Measurements from ENCODE around the gene FBXL16.

Gene FBXL16

GRCh38 chr16:721765-722540 is 16.4 kb upstream of the FBXL16 start (continued):
- no peak for TF ChIP-seq TSHZ1 (tag by site-specific recombination; IDR thresholded peaks at IDR 0.05; ENCODE audit: borderline replicate concordance)
- TF ChIP-seq IKZF3 (tag by site-specific recombination; IDR thresholded peaks at IDR 0.05), result no peak
- peak; percentile 49; the same call in 1 of the 2 replicates for TF ChIP-seq GLIS1 (tag by site-specific recombination; IDR thresholded peaks at IDR 0.05)
- TF ChIP-seq ZNF221 (tag by site-specific recombination; IDR thresholded peaks at IDR 0.05; ENCODE audit: borderline replicate concordance), result no peak
- TF ChIP-seq ZNF626 (tag by site-specific recombination; IDR thresholded peaks at IDR 0.05), result no peak
- no peak for TF ChIP-seq ZNF623 (tag by site-specific recombination; IDR thresholded peaks at IDR 0.05)
- TF ChIP-seq ZNF202 (tag by site-specific recombination; IDR thresholded peaks at IDR 0.05; ENCODE audit: borderline replicate concordance), result no peak
- peak; percentile 75 for TF ChIP-seq PATZ1 (tag by site-specific recombination; IDR thresholded peaks at IDR 0.05)
- TF ChIP-seq ZNF600 (tag by site-specific recombination; IDR thresholded peaks at IDR 0.05), result no peak
- TF ChIP-seq ZNF23 (tag by site-specific recombination; IDR thresholded peaks at IDR 0.05; ENCODE audit: borderline replicate concordance), result no peak
- TF ChIP-seq ZSCAN5A (tag by site-specific recombination; IDR thresholded peaks at IDR 0.05), result no peak
- TF ChIP-seq ZNF549 (tag by site-specific recombination; IDR thresholded peaks at IDR 0.05), result no peak
- TF ChIP-seq ZNF571 (tag by site-specific recombination; IDR thresholded peaks at IDR 0.05), result no peak
- TF ChIP-seq ZNF404 (tag by site-specific recombination; IDR thresholded peaks at IDR 0.05), result no peak
- TF ChIP-seq ZNF148 (tag by site-specific recombination; IDR thresholded peaks at IDR 0.05; ENCODE audit: borderline replicate concordance), result no peak
- TF ChIP-seq KLF1 (tag by site-specific recombination; IDR thresholded peaks at IDR 0.05), result no peak; the same call in 1 of the 2 replicates
- no peak for TF ChIP-seq ZNF501 (tag by site-specific recombination; IDR thresholded peaks at IDR 0.05)
- TF ChIP-seq ZNF510 (tag by site-specific recombination; IDR thresholded peaks at IDR 0.05; ENCODE audit: insufficient replicate concordance), result no peak
- no peak for TF ChIP-seq ZBTB10 (tag by site-specific recombination; IDR thresholded peaks at IDR 0.05)
- TF ChIP-seq ZNF624 (tag by site-specific recombination; IDR thresholded peaks at IDR 0.05), result no peak
- TF ChIP-seq ZNF433 (tag by site-specific recombination; IDR thresholded peaks at IDR 0.05; ENCODE audit: low read depth), result no peak
- no peak for TF ChIP-seq ZNF658 (tag by site-specific recombination; IDR thresholded peaks at IDR 0.05)
- no peak for TF ChIP-seq HOXA7 (CRISPR knock-in tag; IDR thresholded peaks at IDR 0.05; ENCODE audit: borderline replicate concordance)
- TF ChIP-seq ZNF426 (tag by site-specific recombination; IDR thresholded peaks at IDR 0.05), result no peak
- no peak for TF ChIP-seq ZNF211 (tag by site-specific recombination; IDR thresholded peaks at IDR 0.05; ENCODE audit: low read depth)
- no peak for TF ChIP-seq ZNF555 (tag by site-specific recombination; conservative IDR thresholded peaks at IDR 0.05)

Data from HEK293 (cell line).